Measurements from ENCODE around the gene B4GAT1.
"Not testable (repeated sequence)": the region's sequence is repeated elsewhere in the genome, so short reads cannot be mapped to it uniquely, and the experiment has no call there.

DNA sequence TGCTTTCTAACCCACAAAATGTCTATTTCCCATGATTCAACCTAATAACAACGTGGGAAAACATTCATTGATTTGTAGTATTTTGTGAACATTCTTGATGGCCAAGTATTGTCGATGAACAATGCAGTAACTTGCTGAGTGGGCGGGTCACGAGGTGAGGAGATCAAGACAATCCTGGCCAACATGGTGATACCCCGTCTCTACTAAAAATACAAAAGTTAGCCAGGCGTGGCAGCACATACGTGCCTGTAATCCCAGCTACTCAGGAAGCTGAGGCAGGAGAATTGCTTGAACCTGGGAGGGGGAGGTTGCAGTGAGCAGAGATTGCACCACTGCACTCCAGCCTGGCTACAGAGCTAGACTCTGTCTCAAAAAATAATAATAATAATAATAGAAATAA, 32.8 kb upstream of the B4GAT1 start:
- TF ChIP-seq, protein P1, sequence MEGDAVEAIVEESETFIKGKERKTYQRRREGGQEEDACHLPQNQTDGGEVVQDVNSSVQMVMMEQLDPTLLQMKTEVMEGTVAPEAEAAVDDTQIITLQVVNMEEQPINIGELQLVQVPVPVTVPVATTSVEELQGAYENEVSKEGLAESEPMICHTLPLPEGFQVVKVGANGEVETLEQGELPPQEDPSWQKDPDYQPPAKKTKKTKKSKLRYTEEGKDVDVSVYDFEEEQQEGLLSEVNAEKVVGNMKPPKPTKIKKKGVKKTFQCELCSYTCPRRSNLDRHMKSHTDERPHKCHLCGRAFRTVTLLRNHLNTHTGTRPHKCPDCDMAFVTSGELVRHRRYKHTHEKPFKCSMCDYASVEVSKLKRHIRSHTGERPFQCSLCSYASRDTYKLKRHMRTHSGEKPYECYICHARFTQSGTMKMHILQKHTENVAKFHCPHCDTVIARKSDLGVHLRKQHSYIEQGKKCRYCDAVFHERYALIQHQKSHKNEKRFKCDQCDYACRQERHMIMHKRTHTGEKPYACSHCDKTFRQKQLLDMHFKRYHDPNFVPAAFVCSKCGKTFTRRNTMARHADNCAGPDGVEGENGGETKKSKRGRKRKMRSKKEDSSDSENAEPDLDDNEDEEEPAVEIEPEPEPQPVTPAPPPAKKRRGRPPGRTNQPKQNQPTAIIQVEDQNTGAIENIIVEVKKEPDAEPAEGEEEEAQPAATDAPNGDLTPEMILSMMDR (conservative IDR thresholded peaks at IDR 0.05; ENCODE audit: low read depth, low read length) = not testable (repeated sequence)
- TF ChIP-seq SMC3 (IDR thresholded peaks at IDR 0.05; ENCODE audit: low read depth, low read length); POLR2A (IDR thresholded peaks at IDR 0.05; ENCODE audit: low read depth, low read length); RAD21 (IDR thresholded peaks at IDR 0.05; ENCODE audit: low read length); CEBPB (IDR thresholded peaks at IDR 0.05; ENCODE audit: low read depth, low read length); MAFK (IDR thresholded peaks at IDR 0.05; ENCODE audit: low read depth, low read length); BHLHE40 (IDR thresholded peaks at IDR 0.05; ENCODE audit: low read depth, low read length): not testable (repeated sequence)
- TF ChIP-seq, protein P2, sequence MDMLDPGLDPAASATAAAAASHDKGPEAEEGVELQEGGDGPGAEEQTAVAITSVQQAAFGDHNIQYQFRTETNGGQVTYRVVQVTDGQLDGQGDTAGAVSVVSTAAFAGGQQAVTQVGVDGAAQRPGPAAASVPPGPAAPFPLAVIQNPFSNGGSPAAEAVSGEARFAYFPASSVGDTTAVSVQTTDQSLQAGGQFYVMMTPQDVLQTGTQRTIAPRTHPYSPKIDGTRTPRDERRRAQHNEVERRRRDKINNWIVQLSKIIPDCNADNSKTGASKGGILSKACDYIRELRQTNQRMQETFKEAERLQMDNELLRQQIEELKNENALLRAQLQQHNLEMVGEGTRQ (IDR thresholded peaks at IDR 0.05; ENCODE audit: low read depth, low read length) = not testable (repeated sequence)
